Esophagus squamous epithelium (tissue), 4 donors: ENCODE results near the gene PRKCZ.

Experiments used
- POLR2A ChIP-seq, 4 donors: fragments of 450-650 bp; IDR thresholded peaks; one replicate each; pipeline ENCODE4 v1.6.1; 2017; ENCODE audit warnings: antibody characterized with exemption in 4 of 4, mild to moderate bottlenecking in 4 of 4, moderate library complexity in 3 of 4
- TF ChIP-seq, protein P1 (sequence below), 6 experiments: fragments of 450-650 bp in 4 of 6; fragments of 200-600 bp in 2 of 6; sonication (generic) in 2 of 6; IDR thresholded peaks; one replicate each; pipeline ENCODE4 v1.5.1; 2016 to 2019; ENCODE audit warnings: antibody characterized with exemption in 6 of 6, mild to moderate bottlenecking in 4 of 6, moderate library complexity in 4 of 6

DNA sequence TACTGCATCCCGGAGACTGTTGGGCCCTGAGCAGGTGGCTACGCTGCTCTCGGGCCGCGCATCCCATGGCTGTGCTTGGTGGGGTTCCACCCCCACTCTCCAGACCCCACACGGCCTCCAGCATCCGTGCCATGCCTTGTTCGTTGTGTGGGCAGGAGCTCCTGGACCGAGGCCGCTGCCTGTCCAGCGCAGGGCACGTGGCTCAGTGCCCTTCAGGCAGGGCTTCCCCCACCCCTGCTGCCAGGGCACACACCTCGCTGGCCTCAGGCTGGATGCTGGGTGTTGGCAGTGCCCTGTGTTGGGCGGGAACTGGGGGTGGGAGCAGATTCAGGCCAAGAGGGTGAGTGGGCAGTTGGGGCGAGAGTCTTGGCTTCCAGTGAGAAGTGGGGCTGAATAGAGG, 9.9 kb downstream of the PRKCZ start:
- TF ChIP-seq, protein P1, sequence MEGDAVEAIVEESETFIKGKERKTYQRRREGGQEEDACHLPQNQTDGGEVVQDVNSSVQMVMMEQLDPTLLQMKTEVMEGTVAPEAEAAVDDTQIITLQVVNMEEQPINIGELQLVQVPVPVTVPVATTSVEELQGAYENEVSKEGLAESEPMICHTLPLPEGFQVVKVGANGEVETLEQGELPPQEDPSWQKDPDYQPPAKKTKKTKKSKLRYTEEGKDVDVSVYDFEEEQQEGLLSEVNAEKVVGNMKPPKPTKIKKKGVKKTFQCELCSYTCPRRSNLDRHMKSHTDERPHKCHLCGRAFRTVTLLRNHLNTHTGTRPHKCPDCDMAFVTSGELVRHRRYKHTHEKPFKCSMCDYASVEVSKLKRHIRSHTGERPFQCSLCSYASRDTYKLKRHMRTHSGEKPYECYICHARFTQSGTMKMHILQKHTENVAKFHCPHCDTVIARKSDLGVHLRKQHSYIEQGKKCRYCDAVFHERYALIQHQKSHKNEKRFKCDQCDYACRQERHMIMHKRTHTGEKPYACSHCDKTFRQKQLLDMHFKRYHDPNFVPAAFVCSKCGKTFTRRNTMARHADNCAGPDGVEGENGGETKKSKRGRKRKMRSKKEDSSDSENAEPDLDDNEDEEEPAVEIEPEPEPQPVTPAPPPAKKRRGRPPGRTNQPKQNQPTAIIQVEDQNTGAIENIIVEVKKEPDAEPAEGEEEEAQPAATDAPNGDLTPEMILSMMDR (IDR thresholded peaks at IDR 0.05) = no peak
- TF ChIP-seq POLR2A (IDR thresholded peaks at IDR 0.05) = no peak
